ENCODE measurements around the gene GSKIP.
A peak's percentile ranks its signal among the peaks of the same experiment; 100 is the strongest.

The GSKIP gene, protein sequence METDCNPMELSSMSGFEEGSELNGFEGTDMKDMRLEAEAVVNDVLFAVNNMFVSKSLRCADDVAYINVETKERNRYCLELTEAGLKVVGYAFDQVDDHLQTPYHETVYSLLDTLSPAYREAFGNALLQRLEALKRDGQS

DNA sequence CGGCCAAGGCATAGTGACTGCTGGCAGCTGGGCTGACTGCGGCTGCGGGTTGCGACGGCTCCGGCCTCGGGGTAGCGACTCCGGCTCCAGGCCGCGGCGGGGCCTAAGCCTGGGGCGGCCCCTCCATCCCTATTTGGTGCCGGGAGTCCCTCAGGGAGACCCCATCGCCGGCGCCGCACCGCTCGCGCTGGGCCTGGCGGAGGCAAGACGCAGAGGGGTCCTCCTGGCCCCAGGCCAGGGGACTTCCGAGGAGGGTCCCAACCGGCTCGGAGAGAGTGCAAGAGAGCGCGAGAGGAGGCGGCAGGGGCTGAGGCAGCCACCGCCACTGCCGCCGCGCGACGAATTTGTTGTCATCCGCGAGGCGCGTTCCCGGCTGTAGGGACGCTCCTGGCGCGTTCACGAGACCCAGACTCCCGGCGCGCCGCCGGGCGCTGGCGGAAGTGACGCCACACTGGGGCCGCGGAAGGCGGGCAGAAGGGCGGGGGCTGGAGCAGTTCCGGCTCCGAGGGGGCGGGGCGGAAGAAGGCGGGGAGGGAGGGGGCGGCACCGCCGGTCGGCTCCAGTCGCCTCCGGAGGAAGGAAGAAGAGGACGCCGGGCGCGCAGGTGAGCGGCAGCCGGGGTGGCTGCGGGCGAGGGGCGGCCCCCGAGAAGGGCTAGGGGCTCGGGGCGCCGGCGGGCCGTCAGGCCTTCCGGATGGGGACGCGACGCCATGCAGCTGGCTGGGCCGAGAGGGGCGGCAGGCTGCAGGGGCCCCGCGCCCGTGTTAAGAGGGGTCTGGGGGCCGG lies at the start of gene GSKIP, which contains the start of gene ATG2B:
Gene GSKIP, plus strand, starts transcription at position 562 of the 786 bp plus-strand sequence. CDS start 18,722 bp downstream, outside the sequence.
Gene ATG2B, minus strand, starts transcription at position 377 of the 786 bp plus-strand sequence. Its CDS starts 365 bp downstream, at position 12.
- H3K79me2 ChIP-seq (ENCODE audit: insufficient read depth, low read depth), result peaks cover 42% of the 10 kb centered on the region

DNA sequence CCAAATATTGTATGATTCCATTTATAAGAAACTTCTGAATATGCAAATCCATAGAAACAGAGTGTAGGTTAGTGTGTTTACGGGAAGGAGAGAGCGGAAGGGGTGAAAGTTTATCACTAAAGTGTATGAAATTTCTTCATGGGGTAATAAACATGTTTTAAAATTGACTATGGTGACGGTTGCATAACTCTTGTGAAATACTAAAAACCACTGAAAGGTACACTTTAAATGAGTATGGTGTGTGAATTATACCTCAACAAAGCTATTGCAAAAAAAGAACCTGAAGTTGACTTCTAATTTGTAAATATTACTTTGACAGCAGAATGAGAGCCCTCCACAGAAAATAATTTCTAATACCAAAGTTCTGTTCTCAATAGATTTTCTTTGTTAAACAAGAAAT lies 47.2 kb upstream of the GSKIP start:
- Histone ChIP-seq H3K4me3 (IDR thresholded peaks at IDR 0.05; ENCODE audit: insufficient read depth, low read depth, low read length) (no peak overlapping the region), H3K36me3 (ENCODE audit: insufficient read depth) (no peaks in the 10 kb centered on the region), H2AFZ (ENCODE audit: low read depth) (no peak overlapping the region), H3K4me2 (no peak overlapping the region), H3K4me1 (ENCODE audit: low read depth, poor library complexity, severe bottlenecking) (no peaks in the 10 kb centered on the region), H4K20me1 (ENCODE audit: insufficient read depth) (no peaks in the 10 kb centered on the region), H3K27me3 (ENCODE audit: insufficient read depth, low read depth) (no peaks in the 10 kb centered on the region), H3K9ac (no peak overlapping the region), H3K79me2 (ENCODE audit: insufficient read depth, low read depth) (no peaks in the 10 kb centered on the region), H3K27ac (no peak overlapping the region)
- TF ChIP-seq, protein P1, sequence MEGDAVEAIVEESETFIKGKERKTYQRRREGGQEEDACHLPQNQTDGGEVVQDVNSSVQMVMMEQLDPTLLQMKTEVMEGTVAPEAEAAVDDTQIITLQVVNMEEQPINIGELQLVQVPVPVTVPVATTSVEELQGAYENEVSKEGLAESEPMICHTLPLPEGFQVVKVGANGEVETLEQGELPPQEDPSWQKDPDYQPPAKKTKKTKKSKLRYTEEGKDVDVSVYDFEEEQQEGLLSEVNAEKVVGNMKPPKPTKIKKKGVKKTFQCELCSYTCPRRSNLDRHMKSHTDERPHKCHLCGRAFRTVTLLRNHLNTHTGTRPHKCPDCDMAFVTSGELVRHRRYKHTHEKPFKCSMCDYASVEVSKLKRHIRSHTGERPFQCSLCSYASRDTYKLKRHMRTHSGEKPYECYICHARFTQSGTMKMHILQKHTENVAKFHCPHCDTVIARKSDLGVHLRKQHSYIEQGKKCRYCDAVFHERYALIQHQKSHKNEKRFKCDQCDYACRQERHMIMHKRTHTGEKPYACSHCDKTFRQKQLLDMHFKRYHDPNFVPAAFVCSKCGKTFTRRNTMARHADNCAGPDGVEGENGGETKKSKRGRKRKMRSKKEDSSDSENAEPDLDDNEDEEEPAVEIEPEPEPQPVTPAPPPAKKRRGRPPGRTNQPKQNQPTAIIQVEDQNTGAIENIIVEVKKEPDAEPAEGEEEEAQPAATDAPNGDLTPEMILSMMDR (conservative IDR thresholded peaks at IDR 0.05; ENCODE audit: low read depth, low read length), result no peak

More for the DNA sequence above, at the start of gene GSKIP, which contains the start of gene ATG2B:
- Histone ChIP-seq H3K4me2 (peak within 1 kb of the TSS; percentile 97), H3K9ac (peak within 1 kb of the TSS; percentile 61; the same call in 1 of the 2 replicates), H3K4me3 (IDR thresholded peaks at IDR 0.05; ENCODE audit: insufficient read depth, low read depth, low read length) (no peak within 1 kb of the TSS), H4K20me1 (ENCODE audit: insufficient read depth) (no peaks in the 10 kb centered on the region), H3K27ac (peak within 1 kb of the TSS; percentile 64), H3K36me3 (ENCODE audit: insufficient read depth) (no peaks in the 10 kb centered on the region), H2AFZ (ENCODE audit: low read depth) (peak within 1 kb of the TSS; percentile 66), H3K4me1 (ENCODE audit: low read depth, poor library complexity, severe bottlenecking) (peaks cover 22% of the 10 kb centered on the region), H3K27me3 (ENCODE audit: insufficient read depth, low read depth) (no peaks in the 10 kb centered on the region)
- TF ChIP-seq, protein P1 (conservative IDR thresholded peaks at IDR 0.05; ENCODE audit: low read depth, low read length), result no peak

DNA sequence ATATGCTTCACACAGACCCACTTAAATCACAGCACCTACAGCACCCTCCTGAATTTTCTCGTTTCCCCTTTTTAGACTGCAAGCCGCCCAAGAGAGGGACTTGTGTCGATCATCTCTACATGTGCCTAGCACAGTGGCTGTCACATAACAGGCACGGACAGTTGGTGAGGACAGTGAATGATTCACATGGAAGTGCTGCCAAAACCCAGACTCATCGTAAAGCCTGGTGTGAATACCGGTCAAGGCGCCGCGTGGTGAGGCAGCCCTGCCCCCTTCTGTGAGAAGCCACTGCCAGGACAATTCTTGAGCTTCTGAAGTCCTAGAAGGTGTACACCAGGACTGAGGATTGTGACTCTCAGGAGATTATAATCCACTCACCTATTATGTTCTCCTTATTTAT lies 44.5 kb upstream of the GSKIP start:
- TF ChIP-seq, protein P1 (conservative IDR thresholded peaks at IDR 0.05; ENCODE audit: low read depth, low read length), result no peak
- Histone ChIP-seq H3K27me3 (ENCODE audit: insufficient read depth, low read depth) (no peaks in the 10 kb centered on the region), H3K4me3 (IDR thresholded peaks at IDR 0.05; ENCODE audit: insufficient read depth, low read depth, low read length) (no peak overlapping the region), H2AFZ (ENCODE audit: low read depth) (no peak overlapping the region), H4K20me1 (ENCODE audit: insufficient read depth) (no peaks in the 10 kb centered on the region), H3K36me3 (ENCODE audit: insufficient read depth) (no peaks in the 10 kb centered on the region), H3K4me1 (ENCODE audit: low read depth, poor library complexity, severe bottlenecking) (no peaks in the 10 kb centered on the region), H3K79me2 (ENCODE audit: insufficient read depth, low read depth) (no peaks in the 10 kb centered on the region), H3K27ac (no peak overlapping the region), H3K4me2 (no peak overlapping the region), H3K9ac (no peak overlapping the region)

DNA sequence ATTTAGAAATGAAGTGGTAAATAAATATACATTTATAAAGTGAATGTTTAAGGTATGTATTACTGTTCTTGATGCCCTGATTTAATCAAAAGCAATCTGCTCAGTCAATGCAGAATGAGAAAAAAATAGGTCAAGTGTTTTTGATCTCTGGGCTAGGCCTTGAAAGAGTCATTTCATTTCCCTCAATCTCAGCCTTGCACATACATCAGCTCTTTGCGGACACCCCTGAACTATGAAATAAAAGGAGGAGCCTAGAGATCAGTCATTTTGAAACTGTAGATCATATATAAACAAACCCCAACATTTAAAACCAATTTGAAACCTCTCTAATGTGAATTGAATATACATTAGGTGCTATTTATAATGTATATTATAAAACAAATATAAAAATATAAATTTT lies 42.7 kb upstream of the GSKIP start:
- H3K4me2 ChIP-seq, result no peak overlapping the region
- no peak overlapping the region for H2AFZ ChIP-seq (ENCODE audit: low read depth)
- TF ChIP-seq, protein P1 (conservative IDR thresholded peaks at IDR 0.05; ENCODE audit: low read depth, low read length), result no peak
- no peak overlapping the region for H3K27ac ChIP-seq
- H3K4me3 ChIP-seq (IDR thresholded peaks at IDR 0.05; ENCODE audit: insufficient read depth, low read depth, low read length), result no peak overlapping the region
- no peaks in the 10 kb centered on the region for H3K4me1 ChIP-seq (ENCODE audit: low read depth, poor library complexity, severe bottlenecking)
- H3K9ac ChIP-seq, result no peak overlapping the region
- no peaks in the 10 kb centered on the region for H3K27me3 ChIP-seq (ENCODE audit: insufficient read depth, low read depth)
- no peaks in the 10 kb centered on the region for H3K79me2 ChIP-seq (ENCODE audit: insufficient read depth, low read depth)
- no peaks in the 10 kb centered on the region for H4K20me1 ChIP-seq (ENCODE audit: insufficient read depth)
- no peaks in the 10 kb centered on the region for H3K36me3 ChIP-seq (ENCODE audit: insufficient read depth)

Measured in KMS-11 (cell line).